ENCODE measurements around the gene AGMO.

Gene AGMO

GRCh38 chr7:15481132-15481531, 80.7 kb downstream of the AGMO start:
- H3K79me2 ChIP-seq (ENCODE audit: low read length) = no peaks in the 10 kb centered on the region
- no peaks in the 10 kb centered on the region for H3K4me1 ChIP-seq (ENCODE audit: low read length)
- no peak overlapping the region for H3K4me2 ChIP-seq (ENCODE audit: low read length)
- no peaks in the 10 kb centered on the region for H3K9me3 ChIP-seq (ENCODE audit: insufficient read depth, low read length)
- H2AFZ ChIP-seq (ENCODE audit: low read depth, low read length) = no peak overlapping the region
- H3K4me3 ChIP-seq (ENCODE audit: low read length) = no peak overlapping the region
- no peaks in the 10 kb centered on the region for H3K36me3 ChIP-seq (replicated peaks; ENCODE audit: low read depth, low read length)
- TF ChIP-seq EZH2phosphoT487 (IDR thresholded peaks at IDR 0.05; ENCODE audit: low read depth) (no peak), CTCF (IDR thresholded peaks at IDR 0.05; ENCODE audit: low read depth, low read length) (no peak)
- H3K27me3 ChIP-seq (ENCODE audit: low read depth, low read length) = no peaks in the 10 kb centered on the region
- H3K9ac ChIP-seq (ENCODE audit: low read length) = no peak overlapping the region
- H4K20me1 ChIP-seq (ENCODE audit: insufficient read depth, low read length) = no peaks in the 10 kb centered on the region
- no peak overlapping the region for H3K27ac ChIP-seq (ENCODE audit: low read length)

GRCh38 chr7:15478401-15478800, 83.4 kb downstream of the AGMO start:
- TF ChIP-seq CTCF (IDR thresholded peaks at IDR 0.05; ENCODE audit: low read depth, low read length) = no peak

GRCh38 chr7:15476531-15476918, 85.3 kb downstream of the AGMO start:
- TF ChIP-seq EZH2phosphoT487 (IDR thresholded peaks at IDR 0.05; ENCODE audit: low read depth) = no peak
- no peak for TF ChIP-seq CTCF (IDR thresholded peaks at IDR 0.05; ENCODE audit: low read depth, low read length)
- no peaks in the 10 kb centered on the region for H3K27me3 ChIP-seq (ENCODE audit: low read depth, low read length)
- H3K9ac ChIP-seq (ENCODE audit: low read length) = no peak overlapping the region
- no peaks in the 10 kb centered on the region for H3K79me2 ChIP-seq (ENCODE audit: low read length)
- no peak overlapping the region for H3K27ac ChIP-seq (ENCODE audit: low read length)
- H3K36me3 ChIP-seq (replicated peaks; ENCODE audit: low read depth, low read length) = no peaks in the 10 kb centered on the region
- no peaks in the 10 kb centered on the region for H3K4me1 ChIP-seq (ENCODE audit: low read length)
- no peaks in the 10 kb centered on the region for H4K20me1 ChIP-seq (ENCODE audit: insufficient read depth, low read length)
- no peaks in the 10 kb centered on the region for H3K9me3 ChIP-seq (ENCODE audit: insufficient read depth, low read length)
- no peak overlapping the region for H3K4me2 ChIP-seq (ENCODE audit: low read length)
- no peak overlapping the region for H3K4me3 ChIP-seq (ENCODE audit: low read length)
- no peak overlapping the region for H2AFZ ChIP-seq (ENCODE audit: low read depth, low read length)

More at GRCh38 chr7:15478401-15478800, 83.4 kb downstream of the AGMO start:
- Histone ChIP-seq H2AFZ (ENCODE audit: low read depth, low read length) (no peak overlapping the region), H3K9me3 (ENCODE audit: insufficient read depth, low read length) (no peaks in the 10 kb centered on the region), H3K27ac (ENCODE audit: low read length) (no peak overlapping the region), H3K4me3 (ENCODE audit: low read length) (no peak overlapping the region), H4K20me1 (ENCODE audit: insufficient read depth, low read length) (no peaks in the 10 kb centered on the region), H3K9ac (ENCODE audit: low read length) (no peak overlapping the region), H3K36me3 (replicated peaks; ENCODE audit: low read depth, low read length) (no peaks in the 10 kb centered on the region), H3K27me3 (ENCODE audit: low read depth, low read length) (no peaks in the 10 kb centered on the region), H3K79me2 (ENCODE audit: low read length) (no peaks in the 10 kb centered on the region), H3K4me1 (ENCODE audit: low read length) (no peaks in the 10 kb centered on the region), H3K4me2 (ENCODE audit: low read length) (no peak overlapping the region)

GRCh38 chr7:15475808-15476530, 85.8 kb downstream of the AGMO start:
- Histone ChIP-seq H2AFZ (ENCODE audit: low read depth, low read length) (no peak overlapping the region), H3K36me3 (replicated peaks; ENCODE audit: low read depth, low read length) (no peaks in the 10 kb centered on the region), H3K27ac (ENCODE audit: low read length) (no peak overlapping the region), H3K4me1 (ENCODE audit: low read length) (no peaks in the 10 kb centered on the region), H3K79me2 (ENCODE audit: low read length) (no peaks in the 10 kb centered on the region), H3K4me3 (ENCODE audit: low read length) (no peak overlapping the region), H3K27me3 (ENCODE audit: low read depth, low read length) (no peaks in the 10 kb centered on the region), H4K20me1 (ENCODE audit: insufficient read depth, low read length) (no peaks in the 10 kb centered on the region), H3K9ac (ENCODE audit: low read length) (no peak overlapping the region), H3K9me3 (ENCODE audit: insufficient read depth, low read length) (no peaks in the 10 kb centered on the region), H3K4me2 (ENCODE audit: low read length) (no peak overlapping the region)
- TF ChIP-seq EZH2phosphoT487 (IDR thresholded peaks at IDR 0.05; ENCODE audit: low read depth) (no peak), CTCF (IDR thresholded peaks at IDR 0.05; ENCODE audit: low read depth, low read length) (no peak)

Measured in OCI-LY3 (cell line).